ENCODE results near the gene SPO11.
A peak's percentile ranks its signal among the peaks of the same experiment; 100 is the strongest.
"Not testable (repeated sequence)": the region's sequence is repeated elsewhere in the genome, so short reads cannot be mapped to it uniquely, and the experiment has no call there.

Gene SPO11

DNA sequence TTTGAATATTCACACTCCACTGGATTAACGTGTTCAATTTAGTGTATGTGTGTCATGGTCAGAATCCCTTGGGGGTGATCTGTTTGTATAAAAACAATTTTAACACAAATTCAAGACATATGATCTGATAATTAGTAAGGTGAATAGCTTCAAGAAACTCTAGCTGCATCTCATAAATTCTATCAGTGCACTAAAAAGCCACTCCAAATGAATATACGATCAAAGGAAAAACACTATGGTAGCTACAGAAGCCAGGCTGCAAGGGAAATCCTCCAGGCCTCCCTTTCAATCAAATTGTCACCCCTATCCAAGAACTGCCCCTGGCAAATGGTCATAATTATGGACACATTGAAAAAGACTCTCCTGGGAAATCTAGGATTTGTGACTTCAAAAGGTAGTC lies 12.1 kb downstream of the SPO11 start:
- DNase-seq (ENCODE audit: low read depth): no peak

DNA sequence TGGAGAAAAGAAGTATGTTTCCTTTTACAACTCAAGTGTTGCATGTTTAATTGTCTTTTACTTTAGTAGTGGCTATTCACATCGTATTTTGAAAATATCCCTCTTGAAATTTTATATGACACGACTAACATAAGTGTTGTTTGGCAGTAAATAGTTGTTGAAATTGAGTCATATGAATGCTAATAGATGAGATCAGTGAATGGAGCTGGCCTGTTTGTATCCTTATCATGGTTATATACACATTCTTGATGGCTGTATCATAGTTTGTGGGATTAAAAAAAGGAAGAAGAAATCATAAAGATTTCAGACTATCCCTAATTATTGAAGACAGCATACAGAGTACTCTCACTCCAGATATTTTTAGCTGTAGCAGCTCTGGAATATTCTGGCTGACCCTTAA lies 13.2 kb downstream of the SPO11 start:
- DNase-seq (ENCODE audit: low read depth): no peak

DNA sequence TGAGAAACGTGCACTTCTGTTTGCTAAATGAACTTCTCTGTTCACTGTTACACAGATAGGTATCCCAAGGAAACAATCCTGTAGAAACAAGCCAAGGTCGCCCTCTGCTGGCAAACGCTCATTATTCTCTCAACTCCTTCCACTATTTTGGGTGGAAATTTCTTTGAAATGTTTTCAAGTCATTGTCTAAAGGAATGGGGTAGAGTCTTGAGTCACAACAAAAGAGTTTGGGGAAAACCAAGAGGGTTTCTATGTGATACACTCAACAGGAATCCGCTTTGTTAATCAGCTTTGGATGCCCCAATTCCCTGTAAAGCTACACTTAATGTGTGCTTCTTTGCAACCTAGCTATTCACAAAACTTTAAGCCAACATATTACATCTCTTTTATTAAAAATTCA lies 16.9 kb downstream of the SPO11 start:
- peak; percentile 57 for DNase-seq (ENCODE audit: low read depth)

DNA sequence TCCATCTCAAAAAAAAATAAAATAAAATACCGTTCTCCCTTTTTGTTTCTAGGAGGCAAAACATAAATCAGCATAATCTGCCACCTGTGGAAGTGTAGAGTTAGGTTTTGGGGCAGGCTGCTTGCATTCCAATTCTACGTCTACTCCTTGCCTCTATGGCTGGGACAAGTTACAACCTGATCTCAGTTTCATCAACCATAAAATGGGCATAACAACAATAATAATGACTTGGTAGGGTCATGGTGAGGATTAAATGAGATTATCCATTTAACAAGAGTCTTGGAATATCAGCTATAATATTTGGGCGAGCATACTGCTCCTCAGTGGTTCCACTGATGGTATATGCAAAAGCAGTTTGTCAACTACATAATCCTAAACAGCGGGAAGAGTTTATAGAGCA lies 17.8 kb downstream of the SPO11 start:
- DNase-seq (ENCODE audit: low read depth): no peak

DNA sequence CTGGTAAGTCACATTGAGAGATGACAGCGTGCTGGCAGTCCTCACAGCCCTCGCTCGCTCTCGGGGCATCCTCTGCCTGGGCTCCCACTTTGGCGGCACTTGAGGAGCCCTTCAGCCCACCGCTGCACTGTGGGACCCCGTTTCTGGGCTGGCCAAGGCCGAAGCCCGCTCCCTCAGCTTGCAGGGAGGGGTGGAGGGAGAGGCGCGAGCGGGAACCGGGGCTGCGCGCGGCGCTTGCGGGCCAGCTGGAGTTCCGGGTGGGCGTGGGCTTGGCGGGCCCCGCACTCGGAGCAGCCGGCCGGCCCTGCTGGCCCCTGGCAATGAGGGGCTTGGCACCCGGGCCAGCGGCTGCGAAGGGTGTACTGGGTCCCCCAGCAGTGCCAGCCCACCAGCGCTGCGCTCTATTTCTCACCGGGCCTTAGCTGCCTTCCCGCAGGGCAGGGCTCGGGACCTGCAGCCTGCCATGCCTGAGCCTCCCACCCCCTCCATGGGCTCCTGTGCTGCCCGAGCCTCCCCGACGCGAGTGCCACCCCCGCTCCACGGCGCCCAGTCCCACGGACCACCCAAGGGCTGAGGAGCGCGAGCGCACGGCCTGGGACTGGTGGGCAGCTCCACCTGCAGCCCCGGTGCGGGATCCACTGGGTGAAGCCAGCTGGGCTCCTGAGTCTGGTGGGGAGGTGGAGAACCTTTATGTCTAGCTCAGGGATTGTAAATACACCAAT lies 18.8 kb downstream of the SPO11 start:
- DNase-seq (ENCODE audit: low read depth): not testable (repeated sequence)

DNA sequence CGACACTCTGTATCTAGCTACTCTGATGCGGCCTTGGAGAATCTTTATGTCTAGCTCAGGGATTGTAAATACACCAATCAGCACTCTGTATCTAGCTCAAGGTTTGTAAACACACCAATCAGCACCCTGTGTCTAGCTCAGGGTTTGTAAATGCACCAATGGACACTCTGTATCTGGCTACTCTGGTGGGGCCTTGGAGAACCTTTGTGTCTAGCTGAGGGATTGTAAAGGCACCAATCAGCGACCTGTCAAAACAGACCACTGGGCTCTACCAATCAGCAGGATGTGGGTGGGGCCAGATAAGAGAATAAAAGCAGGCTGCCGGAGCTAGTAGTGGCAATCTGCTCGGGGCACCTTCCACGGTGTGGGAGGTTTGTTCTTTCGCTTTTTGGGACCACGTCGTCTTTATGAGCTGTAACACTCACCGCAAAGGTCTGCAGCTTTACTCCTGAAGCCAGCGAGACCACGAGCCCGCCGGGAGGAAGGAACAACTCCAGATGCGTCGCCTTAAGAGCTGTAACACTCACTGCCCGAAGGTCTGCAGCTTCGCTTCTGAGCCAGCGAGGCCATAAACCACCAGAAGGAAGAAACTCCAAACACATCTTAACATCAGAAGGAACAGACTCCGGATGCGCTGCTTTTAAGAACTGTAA lies 19.4 kb downstream of the SPO11 start:
- not testable (repeated sequence) for DNase-seq (ENCODE audit: low read depth)

DNA sequence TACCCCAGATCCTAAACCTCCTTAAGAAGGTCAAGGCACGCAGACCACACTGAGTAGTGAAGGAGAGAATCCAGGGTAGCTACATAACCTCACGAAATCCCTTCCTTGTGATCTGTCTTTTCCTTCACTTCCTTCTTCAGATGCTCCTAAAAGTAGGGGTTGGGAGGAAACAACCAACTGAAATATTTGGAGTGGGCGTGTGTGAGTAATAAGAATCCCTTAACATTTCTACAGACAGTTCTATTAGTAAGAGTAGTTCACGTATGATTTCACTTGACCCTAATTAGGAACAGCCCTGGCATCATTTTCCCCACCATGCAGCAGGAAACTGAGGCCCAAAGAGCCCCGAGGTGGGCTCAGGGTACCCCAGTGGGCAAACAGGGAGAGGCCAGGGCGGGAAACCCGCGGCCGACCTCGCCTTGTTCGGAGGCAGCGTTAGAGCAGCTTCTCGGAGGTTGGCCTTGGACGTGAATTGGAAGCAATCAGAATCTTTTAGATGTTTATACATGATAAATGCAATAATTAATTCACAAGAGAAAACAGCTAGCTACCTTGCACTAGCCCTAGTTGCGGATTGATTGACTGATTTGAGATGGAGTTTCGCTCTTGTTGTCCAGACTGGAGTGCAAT lies 20.6 kb downstream of the SPO11 start:
- DNase-seq (ENCODE audit: low read depth): no peak

DNA sequence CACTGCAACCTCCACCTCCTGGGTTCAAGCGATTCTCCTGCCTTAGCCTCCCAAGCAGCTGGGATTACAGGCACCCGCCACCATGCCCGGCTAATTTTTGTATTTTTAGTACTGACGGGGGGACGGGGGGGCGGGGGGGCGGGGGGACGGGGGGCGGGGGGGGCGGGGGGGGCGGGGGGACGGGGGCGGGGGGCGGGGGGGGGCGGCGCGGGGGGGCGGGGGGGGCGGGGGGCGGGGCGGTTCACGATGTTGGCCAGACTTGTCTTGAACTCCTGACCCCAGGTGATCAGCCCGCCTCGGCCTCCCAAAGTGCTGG lies 21.1 kb downstream of the SPO11 start:
- DNase-seq (ENCODE audit: low read depth): not testable (repeated sequence)

DNA sequence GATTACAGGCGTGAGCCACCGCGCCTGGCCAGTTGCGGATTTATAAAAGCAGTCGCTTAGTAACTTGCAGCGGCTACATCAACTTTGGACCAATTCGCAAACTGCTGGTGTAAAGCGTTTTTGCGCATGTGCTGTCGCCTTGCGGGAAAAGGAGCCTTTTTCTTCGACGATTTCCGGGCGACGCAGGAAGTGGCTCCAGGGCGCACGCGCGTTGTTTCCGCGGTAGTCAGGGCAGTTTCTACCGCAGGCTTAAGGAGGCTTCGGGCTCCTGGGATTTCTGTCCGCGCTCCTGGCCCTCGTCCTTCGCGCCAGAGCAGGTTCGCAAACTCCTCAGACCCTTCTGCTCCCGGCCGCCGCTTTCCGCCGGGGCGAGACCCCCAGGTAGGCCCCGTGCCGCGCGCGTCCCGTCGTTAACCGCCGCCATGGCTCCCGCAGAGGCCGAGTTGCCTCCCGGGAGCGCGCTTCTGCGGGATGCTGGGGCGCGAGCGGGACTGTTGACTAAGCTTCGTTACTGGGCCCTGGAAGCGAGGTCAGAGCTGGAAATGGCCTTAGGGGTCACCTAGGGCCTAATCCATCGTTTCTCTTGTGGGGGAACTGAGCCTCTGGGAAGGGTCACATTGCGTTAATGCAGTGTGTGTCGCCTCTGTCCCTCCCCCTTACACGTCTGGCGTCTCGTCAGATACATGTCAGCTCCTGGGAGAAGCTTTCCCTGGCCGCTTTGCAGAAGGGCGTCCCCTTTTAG lies 21.6 kb downstream of the SPO11 start, which contains the start of gene RAE1:
Gene RAE1, plus strand, starts transcription at position 214 of the 742 bp plus-strand sequence. CDS start 2,784 bp downstream, outside the sequence.
- peak; percentile 89 for DNase-seq (ENCODE audit: low read depth)

DNA sequence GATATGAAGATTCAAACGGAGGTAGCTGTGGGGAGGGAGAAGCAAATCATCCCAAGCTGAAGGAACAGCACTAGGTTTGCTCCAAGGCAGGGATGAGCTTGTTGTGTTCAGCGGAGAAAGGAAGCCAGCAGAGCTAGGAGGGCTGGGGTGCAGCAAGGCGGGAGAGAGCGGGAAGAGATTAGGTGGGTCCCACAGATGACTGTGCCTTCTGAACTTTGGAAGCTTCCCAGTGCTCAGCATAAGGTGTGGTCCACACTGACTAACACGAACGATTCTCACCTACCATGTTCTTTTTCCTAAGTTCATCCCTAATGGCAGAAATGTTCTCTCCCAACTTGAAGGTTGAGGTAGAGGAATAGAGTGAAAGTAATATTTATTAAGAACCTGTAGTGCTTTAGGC lies 22.7 kb downstream of the SPO11 start:
- DNase-seq (ENCODE audit: low read depth): no peak

DNA sequence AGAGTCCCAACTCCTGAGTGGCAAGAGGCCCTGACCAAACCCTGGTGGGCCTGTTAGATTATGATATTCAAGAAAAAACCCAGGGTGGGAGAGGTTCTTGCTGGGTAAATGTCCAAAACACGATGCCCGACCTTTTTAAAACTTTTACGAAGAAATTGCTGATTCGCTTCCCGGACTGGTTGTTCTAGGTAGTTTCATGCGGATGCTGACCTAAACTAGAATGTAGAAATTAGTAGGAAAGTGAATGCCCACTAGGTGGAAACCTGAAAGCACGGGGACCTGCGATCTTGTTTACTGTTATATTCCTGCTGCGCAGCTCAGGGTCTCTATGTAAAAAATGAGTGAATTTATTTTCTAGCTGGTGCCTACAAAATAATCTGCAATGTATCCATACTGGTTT lies 23.7 kb downstream of the SPO11 start:
- no peak for DNase-seq (ENCODE audit: low read depth)

DNA sequence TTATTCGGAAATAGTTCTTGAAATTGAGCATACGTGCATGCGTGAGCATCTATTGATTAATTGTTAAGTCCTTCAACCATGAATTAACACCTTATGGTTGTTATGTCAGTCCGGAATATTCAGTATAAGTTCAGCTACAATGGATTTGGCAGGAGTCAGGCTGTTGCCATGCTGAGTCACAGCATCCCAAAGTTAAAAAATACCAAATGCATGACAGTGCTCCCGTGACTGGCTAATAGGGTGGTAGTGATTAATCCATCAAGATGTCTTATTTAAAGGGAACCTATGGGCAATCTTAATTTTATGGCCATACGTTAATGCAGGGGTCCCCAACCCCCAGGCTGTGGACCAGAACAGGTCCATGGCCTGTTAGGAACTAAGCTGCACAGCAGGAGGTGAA lies 31.9 kb downstream of the SPO11 start:
- DNase-seq (ENCODE audit: low read depth): peak; percentile 75

DNA sequence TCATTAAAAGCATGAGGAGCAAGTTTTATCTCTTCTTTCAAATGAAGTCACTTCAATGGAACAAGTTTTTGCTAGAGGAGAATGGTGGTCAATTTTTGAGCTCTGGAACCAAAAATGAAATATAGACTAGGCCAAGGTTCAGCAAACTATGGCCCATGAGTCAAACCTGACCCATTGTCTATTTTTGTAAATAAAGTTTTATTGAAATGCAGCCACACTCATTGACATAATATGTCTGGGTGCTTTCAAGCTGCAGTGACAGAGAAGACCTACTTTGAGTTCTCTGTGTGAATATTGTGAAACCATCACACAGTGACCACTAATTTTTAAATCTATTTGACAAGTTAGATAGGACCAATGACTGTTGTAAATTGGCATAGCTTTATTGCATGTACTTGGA lies 34.8 kb downstream of the SPO11 start:
- no peak for DNase-seq (ENCODE audit: low read depth)

DNA sequence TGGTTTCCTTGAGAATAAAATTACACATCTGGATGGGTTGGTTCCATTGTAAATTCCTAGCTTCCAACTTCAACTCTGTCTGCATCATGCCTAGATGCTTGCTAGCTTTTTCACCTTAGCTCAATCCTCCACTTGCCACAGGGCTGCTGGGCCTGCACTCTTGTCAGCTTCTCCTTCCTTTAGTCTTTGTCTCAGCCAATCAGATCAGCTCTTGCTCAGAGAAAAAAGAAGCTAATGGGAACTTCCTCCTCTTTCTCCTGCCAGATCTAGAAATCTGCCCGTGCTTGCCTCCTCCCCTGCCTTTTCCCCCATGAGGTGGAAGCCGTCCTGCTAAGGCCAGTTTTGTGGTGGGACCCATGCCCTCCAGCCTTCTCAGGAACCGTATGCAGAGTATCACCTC lies 40.0 kb downstream of the SPO11 start:
- DNase-seq (ENCODE audit: low read depth): no peak

DNA sequence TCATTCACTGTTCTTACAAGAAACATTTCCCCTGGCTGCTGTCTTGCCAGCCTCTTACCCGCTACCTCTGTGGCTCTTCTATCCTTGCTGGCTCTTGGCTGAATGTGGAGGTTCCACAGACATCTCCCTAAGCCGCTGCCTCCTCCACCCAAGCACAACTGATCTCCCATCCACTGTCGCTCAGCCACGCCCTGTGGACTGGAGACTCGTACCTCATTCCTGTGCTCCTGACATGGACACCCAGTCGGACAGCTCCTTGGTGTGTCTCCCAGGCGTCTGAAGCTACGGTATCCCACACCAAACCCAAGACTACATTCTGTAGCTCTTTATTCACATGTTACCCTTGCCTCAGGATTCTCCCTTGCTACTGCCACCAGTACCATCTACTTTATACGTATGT lies 40.7 kb downstream of the SPO11 start:
- no peak for DNase-seq (ENCODE audit: low read depth)

DNA sequence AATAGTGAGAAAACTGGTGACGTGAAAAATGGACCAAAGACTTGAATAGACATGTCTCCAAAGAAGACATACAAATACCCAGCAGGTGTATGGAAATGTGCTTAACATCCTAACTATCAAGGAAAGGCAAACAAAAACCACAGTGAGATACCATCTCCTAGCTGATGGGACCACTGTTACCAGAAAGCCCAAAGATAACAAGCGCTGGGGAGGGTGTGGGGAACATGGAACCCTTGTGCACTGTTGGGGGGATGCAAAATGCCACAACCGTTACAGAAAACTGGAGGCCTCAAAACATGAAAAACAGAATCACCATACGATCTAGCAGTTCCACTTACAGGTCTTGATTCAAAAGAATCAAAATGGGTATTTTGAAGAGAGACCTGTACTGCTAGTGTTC lies 41.8 kb downstream of the SPO11 start:
- no peak for DNase-seq (ENCODE audit: low read depth)

DNA sequence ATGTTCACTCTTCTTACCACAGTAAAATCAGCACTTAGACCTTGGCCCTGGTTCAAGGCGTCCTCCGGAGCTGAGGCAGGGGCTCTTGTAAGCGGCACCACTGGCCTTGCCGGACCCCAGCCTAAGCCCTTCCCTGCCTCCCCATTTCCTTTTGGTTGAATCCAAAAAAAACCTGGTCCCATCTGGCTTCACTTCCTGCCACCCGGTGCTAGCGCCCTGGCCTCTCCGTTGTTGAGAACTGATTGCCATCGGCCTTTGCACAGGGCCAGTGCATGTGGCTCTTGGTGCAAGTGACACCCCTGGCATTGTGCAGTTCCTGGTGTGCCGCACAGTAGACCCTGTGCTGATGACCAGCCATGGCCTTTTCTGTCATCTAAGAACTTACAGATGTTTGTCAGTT lies 42.6 kb downstream of the SPO11 start:
- DNase-seq (ENCODE audit: low read depth): no peak

DNA sequence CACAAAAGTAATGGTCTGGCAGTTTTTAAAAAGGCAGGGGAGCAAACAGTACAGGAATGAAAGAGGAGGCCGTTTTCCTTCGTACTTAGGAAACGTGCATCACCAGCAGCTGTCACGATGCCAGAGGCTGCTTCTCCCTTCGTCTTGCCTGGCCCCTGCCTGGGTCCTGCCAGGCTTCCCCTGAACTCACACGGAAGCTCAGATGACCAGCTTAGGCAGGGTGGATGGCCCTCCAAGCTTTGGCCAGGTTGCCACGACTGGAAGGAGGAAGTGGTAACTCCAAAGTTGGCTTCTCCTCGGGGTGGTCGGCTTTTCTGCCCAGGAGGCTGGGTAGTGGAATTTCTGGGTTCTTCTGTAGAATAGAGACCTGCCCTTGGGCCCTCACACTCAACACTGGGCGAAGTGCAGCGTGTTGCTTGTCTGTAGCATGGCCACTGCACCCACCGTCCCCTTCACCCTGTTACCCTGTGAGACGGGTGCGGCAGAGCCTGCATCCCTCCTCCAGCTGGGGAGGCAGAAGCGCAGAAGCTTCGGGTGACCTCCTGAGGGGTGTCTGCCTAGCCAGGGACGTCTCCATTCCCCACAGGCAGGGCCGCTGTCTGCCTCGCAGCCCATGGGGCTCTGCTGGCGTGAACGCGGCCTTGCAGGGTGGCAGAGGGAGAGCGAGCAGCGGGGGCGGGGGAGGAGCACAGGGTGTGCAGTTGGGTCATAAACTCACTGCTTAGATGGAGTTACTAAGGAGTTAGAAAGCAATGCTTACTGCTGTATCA lies 43.2 kb downstream of the SPO11 start:
- no peak for DNase-seq (ENCODE audit: low read depth)

DNA sequence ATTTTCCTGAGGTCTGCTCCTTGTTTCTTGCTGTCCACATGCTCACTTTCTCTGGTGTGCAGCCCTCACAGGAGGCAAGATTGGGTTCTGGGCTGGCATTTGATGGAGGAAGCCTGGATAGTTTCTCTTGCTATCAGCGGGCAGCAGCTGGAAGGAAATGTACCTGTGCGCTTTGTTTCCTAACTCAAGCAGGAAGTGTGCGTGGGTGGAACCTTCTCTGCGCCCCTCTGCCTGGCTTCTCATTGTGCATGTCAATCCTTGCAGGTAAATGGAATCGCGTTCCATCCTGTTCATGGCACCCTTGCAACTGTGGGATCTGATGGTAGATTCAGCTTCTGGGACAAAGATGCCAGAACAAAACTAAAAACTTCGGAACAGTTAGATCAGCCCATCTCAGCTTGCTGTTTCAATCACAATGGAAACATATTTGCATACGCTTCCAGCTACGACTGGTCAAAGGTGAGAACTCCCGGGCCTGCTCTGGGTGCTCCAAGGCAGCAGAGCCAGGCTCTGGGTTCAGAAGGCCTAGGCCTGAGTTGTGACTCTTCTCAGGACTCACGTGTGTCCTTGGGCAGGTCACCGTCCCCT lies 44.8 kb downstream of the SPO11 start:
- DNase-seq (ENCODE audit: low read depth): no peak

DNA sequence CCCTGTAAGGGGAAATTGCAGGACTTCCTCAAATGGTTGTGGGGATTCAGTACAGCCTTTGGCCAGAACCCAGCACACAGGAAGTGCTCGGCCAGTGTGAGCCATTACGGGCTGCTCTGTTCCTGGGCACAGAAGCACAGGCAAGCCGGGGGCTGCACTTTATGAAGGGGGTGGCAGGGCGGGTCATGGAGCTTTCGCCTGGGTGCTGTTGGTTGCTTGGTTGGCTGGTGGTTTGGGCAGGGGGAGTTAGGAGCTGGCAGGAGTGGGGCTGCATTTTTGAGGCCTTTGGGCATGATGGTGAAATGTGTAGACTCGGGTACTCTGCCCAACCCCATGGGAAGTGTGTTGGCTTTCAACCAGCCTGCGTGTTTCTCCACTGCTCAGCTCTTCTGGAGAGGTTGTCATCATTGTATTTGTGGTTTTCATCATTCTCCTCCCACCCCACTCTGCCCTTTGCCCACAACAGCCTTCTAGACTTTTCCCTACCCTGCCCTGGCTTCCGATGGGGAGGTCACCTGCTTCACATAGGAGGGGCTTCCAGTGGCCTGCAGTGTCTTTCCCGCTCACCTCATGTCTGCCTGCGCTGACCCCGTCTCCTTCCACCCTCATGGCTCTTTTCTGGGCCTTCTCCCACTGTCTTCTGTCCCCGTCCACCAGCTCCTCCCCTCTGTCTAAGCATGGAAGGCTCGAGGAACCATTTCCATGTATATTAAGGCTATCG lies 45.5 kb downstream of the SPO11 start:
- peak; percentile 36 for DNase-seq (ENCODE audit: low read depth)

DNA sequence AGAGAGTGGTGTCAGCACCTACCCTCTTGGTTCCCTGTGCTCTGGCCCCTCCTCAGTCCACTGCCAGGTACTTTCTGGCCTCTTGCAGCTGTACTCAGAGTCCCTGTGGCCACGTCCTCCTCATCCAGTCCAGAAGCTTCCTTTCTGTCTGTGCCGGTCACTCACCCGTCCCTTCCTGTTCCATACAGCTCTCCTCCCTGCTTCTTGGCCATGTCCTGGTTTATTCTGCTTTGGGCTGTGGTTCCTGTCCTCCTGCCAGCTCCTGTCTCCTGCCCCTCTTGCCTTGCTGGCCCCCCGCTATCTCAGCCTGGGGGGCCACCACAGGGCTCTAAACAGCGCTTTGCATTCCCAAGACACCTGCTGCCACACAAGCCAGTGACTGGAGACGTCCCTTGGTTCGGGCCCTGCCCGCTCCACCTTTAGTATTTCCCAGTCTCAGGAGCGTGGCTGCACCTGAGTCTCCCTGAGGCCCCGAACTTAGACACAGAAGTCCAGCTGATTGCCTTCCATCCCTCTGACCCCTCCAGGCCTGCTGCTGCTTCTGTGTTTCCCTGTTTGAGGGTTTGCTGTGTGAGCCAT lies 46.1 kb downstream of the SPO11 start:
- no peak for DNase-seq (ENCODE audit: low read depth)
